Measurements from ENCODE around the gene PIM2. TPM values are rescaled to one million over a fixed set of nuclear protein-coding genes. Genes with fewer than 3 reads are reported as not detected.

The PIM2 gene
- total RNA-seq, 1 experiment from 2014 or later, result 25.6 TPM

DNA sequence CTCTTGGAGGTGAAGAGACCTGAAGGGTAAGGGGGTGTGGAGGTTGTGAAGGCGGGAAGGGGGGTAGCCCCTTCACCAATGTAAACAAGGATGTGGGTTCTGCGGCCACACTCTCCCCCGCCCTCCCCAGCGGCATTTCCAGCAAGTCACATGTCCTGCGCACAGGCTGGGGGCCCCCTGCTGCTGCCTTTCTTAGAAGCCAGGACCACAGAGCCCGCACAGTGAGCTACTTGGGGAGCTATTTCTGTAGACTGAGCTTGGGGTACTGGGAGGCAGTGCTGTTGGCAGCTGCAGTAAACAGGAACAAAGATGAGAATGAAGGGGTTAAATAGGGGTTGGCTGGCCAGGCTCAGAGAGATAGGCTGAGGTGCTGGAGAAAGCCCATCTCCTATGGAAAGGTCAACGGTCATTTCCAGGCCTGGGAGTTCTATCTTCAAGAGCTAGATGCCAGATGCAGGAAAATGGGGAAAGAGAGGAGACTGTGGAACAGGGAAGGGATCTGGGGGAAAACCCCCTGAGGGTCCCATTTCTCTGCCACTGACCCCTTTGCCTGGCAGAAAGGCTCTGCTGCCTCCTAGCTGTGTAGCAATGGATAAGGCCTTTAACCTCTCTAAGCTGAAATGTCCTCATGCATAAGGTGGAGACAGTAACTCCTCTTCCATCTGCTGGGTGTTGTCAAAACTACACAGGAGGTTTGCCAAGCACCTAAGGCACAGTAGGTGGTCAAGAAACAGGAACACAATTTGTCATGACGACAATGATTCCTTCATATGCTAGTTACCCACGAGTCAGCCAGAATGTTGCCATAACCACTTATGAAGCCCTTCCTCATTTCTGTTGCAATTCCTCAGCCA, 18.5 kb upstream of the PIM2 start:
- intact Hi-C loops (cut with micrococcal nuclease), result no loop called here
- POLR2A ChIA-PET (ENCODE audit: unreplicated experiment), result no interaction called here
- no TSS peak for BruUV-seq (replicated peaks)

DNA sequence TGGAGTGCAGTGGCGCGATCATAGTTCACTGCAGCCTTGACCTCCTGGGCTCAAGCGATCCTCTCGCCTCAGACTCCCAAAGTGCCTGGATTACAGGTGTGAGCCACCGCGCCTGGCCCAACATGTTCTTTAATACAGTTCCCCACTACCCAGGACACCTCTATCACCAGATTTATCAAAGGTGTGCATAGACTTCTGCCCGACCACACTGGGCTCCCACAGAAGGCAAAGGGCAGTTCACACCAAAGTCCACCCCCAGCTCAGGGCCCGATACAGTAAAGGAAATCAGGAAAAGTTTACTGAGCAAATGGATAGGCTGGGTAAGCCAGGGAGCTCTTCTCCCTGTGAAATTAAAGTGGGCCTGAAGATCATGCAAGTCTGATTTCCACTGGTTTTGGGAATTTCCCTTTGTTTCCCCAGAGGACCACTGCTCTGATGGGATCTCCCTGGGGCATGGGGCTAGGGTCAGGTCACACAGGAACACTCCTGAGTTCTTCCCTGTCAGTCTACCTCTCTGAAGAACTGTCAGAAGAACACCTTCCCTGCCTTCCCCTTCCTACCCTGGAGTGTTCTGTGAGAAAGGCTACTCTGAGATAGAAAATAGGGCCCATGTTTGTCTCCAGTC, 17.7 kb upstream of the PIM2 start:
- Histone ChIP-seq H3K4me3 (ENCODE audit: low read length) (no peak overlapping the region), H3K9me3 (ENCODE audit: low read length) (no peaks in the 10 kb centered on the region), H3K79me2 (ENCODE audit: low read length) (no peaks in the 10 kb centered on the region; the same call in 1 of the 2 replicates), H3K9me2 (replicated peaks; ENCODE audit: low read length) (no peaks in the 10 kb centered on the region), H2AFZ (ENCODE audit: low read length) (no peak overlapping the region), H3K27ac (ENCODE audit: low read length) (no peak overlapping the region), H3K9ac (ENCODE audit: low read length) (no peak overlapping the region), H3K4me1 (ENCODE audit: insufficient read depth, low read length) (no peaks in the 10 kb centered on the region), H4K20me1 (ENCODE audit: low read length) (no peaks in the 10 kb centered on the region), H3K36me3 (ENCODE audit: low read depth, low read length) (peaks cover 25% of the 10 kb centered on the region), H3F3A (ENCODE audit: low read length, unreplicated experiment) (no peaks in the 10 kb centered on the region), H3K4me2 (ENCODE audit: low read length) (no peak overlapping the region), H3K27me3 (ENCODE audit: low read length) (no peaks in the 10 kb centered on the region)
- POLR2A ChIA-PET (ENCODE audit: unreplicated experiment), result no interaction called here
- no peak for TF ChIP-seq EZH2 (IDR thresholded peaks at IDR 0.05; ENCODE audit: low read length, unreplicated experiment)
- TF ChIP-seq EZH2phosphoT487 (IDR thresholded peaks at IDR 0.05; ENCODE audit: borderline replicate concordance, low read length), result no peak
- TF ChIP-seq, protein P1, sequence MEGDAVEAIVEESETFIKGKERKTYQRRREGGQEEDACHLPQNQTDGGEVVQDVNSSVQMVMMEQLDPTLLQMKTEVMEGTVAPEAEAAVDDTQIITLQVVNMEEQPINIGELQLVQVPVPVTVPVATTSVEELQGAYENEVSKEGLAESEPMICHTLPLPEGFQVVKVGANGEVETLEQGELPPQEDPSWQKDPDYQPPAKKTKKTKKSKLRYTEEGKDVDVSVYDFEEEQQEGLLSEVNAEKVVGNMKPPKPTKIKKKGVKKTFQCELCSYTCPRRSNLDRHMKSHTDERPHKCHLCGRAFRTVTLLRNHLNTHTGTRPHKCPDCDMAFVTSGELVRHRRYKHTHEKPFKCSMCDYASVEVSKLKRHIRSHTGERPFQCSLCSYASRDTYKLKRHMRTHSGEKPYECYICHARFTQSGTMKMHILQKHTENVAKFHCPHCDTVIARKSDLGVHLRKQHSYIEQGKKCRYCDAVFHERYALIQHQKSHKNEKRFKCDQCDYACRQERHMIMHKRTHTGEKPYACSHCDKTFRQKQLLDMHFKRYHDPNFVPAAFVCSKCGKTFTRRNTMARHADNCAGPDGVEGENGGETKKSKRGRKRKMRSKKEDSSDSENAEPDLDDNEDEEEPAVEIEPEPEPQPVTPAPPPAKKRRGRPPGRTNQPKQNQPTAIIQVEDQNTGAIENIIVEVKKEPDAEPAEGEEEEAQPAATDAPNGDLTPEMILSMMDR (conservative IDR thresholded peaks at IDR 0.05; ENCODE audit: low read depth, low read length), result no peak
- CTCF ChIA-PET, result no interaction called here
- intact Hi-C loops (cut with micrococcal nuclease), result no loop called here
- DNase-seq, result no peak
- BruUV-seq (replicated peaks), result no TSS peak
- no peak for ATAC-seq

More for the DNA sequence above, 18.5 kb upstream of the PIM2 start:
- Histone ChIP-seq H3K4me2 (ENCODE audit: low read length) (no peak overlapping the region), H3K9me2 (replicated peaks; ENCODE audit: low read length) (no peaks in the 10 kb centered on the region), H3K9me3 (ENCODE audit: low read length) (no peaks in the 10 kb centered on the region), H3K4me3 (ENCODE audit: low read length) (no peak overlapping the region), H3K27ac (ENCODE audit: low read length) (no peak overlapping the region), H4K20me1 (ENCODE audit: low read length) (no peaks in the 10 kb centered on the region), H2AFZ (ENCODE audit: low read length) (no peak overlapping the region), H3K9ac (ENCODE audit: low read length) (no peak overlapping the region), H3F3A (ENCODE audit: low read length, unreplicated experiment) (no peaks in the 10 kb centered on the region), H3K27me3 (ENCODE audit: low read length) (no peaks in the 10 kb centered on the region), H3K36me3 (ENCODE audit: low read depth, low read length) (peaks cover 25% of the 10 kb centered on the region), H3K4me1 (ENCODE audit: insufficient read depth, low read length) (no peaks in the 10 kb centered on the region), H3K79me2 (ENCODE audit: low read length) (no peaks in the 10 kb centered on the region; the same call in 1 of the 2 replicates)
- no peak for DNase-seq
- no peak for ATAC-seq
- no peak for TF ChIP-seq EZH2phosphoT487 (IDR thresholded peaks at IDR 0.05; ENCODE audit: borderline replicate concordance, low read length)
- no peak for TF ChIP-seq EZH2 (IDR thresholded peaks at IDR 0.05; ENCODE audit: low read length, unreplicated experiment)
- TF ChIP-seq, protein P1 (conservative IDR thresholded peaks at IDR 0.05; ENCODE audit: low read depth, low read length), result no peak
- CTCF ChIA-PET, result no interaction called here

DNA sequence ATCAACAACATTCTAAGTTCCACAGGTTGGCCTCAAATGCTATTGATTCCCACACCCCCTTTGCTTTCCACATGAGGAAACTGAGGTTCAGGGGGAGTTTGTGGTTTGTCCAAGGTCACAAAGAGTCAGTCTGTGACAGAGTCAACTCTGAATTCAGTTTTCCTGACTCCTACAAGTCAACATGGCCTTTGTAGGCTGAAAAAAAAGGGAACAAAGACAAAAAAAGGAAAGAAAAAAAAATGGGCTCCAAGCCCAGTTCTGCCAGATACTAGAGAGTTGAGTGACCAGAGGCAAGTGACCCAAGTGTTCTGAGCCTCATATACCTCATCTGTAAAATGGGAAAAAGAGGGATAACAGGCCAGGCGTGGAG, 16.5 kb upstream of the PIM2 start:
- ATAC-seq, result no peak

More for the DNA sequence above, 16.5 kb upstream of the PIM2 start:
- no peaks in the 10 kb centered on the region; the same call in 1 of the 2 replicates for H3K79me2 ChIP-seq (ENCODE audit: low read length)
- intact Hi-C loops (cut with micrococcal nuclease), result no loop called here
- no TSS peak for BruUV-seq (replicated peaks)
- H3K36me3 ChIP-seq (ENCODE audit: low read depth, low read length), result peaks cover 25% of the 10 kb centered on the region
- ChIA-PET CTCF (no interaction called here), POLR2A (ENCODE audit: unreplicated experiment) (no interaction called here)
- H3K9ac ChIP-seq (ENCODE audit: low read length), result no peak overlapping the region
- H3K27ac ChIP-seq (ENCODE audit: low read length), result no peak overlapping the region
- no peak overlapping the region for H2AFZ ChIP-seq (ENCODE audit: low read length)
- no peaks in the 10 kb centered on the region for H3K9me2 ChIP-seq (replicated peaks; ENCODE audit: low read length)
- no peak overlapping the region for H3K4me3 ChIP-seq (ENCODE audit: low read length)
- H3K27me3 ChIP-seq (ENCODE audit: low read length), result no peaks in the 10 kb centered on the region
- H3K4me1 ChIP-seq (ENCODE audit: insufficient read depth, low read length), result no peaks in the 10 kb centered on the region
- no peaks in the 10 kb centered on the region for H3F3A ChIP-seq (ENCODE audit: low read length, unreplicated experiment)
- no peak for DNase-seq
- no peaks in the 10 kb centered on the region for H4K20me1 ChIP-seq (ENCODE audit: low read length)
- TF ChIP-seq EZH2phosphoT487 (IDR thresholded peaks at IDR 0.05; ENCODE audit: borderline replicate concordance, low read length) (no peak), EZH2 (IDR thresholded peaks at IDR 0.05; ENCODE audit: low read length, unreplicated experiment) (no peak)
- TF ChIP-seq, protein P1 (conservative IDR thresholded peaks at IDR 0.05; ENCODE audit: low read depth, low read length), result no peak
- H3K4me2 ChIP-seq (ENCODE audit: low read length), result no peak overlapping the region
- H3K9me3 ChIP-seq (ENCODE audit: low read length), result no peaks in the 10 kb centered on the region

Data from PC-3 (cell line).